ENCODE data around the gene VILL.
"Not testable (repeated sequence)": the region's sequence is repeated elsewhere in the genome, so short reads cannot be mapped to it uniquely, and the experiment has no call there.

Gene VILL

DNA sequence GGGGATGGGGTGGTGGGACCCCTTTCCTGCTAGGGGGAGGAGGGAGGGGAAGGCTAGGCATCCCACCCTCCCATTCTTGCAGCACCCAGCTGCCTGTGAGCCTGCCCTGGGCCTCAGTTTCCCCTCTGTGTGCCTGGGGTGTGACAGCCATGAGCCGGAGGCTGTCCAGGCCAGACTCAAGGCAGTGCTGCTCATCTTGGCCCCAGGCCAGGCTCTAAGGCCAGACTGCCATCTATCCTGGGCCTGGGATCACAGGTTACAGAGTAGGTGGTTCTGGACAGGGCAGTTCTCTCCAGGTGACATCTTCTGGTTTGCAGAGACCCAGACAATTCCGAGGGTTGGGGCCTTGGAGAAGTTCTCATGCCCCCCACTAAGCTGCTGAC, 3.3 kb upstream of the VILL start:
- DNase-seq, result no peak

DNA sequence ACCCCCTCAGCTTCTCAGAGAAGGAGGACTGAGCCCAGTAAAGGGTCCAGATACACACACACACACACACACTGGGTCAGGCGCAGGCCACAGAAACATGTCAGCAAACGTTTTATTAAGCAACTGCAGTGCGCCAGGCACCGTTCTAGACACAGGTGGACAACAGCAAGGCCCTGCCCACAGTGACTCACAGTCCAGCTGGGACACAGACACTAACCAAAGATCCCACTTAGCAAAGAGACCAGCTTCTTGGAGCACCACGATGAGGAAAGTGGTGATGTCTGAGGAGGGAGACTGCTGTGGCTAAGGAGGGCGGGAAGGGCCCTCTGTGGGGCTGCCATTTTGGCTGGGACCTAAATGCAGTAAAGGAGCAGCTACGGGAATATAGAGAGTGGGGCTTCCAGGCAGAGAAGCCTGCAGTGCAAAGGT, 2.8 kb upstream of the VILL start:
- DNase-seq, result no peak

DNA sequence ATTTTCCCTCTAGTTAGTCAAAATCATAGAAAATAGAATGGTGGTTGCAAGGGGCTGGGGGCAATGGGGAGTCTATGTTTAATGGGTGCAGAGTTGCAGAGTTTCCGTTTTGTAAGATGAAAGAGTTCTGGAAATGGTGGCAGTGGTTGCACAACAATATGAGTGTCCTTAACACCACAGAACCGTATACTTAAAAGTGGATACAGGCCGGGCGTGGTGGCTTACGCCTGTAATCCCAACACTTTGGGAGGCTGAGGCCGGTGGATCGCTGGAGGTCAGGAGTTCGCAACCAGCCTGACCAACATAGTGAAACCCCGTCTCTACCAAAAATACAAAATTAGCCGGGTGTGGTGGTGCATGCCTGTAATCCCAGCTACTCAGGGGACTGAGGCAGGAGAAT, 2.2 kb upstream of the VILL start:
- DNase-seq, result not testable (repeated sequence)

DNA sequence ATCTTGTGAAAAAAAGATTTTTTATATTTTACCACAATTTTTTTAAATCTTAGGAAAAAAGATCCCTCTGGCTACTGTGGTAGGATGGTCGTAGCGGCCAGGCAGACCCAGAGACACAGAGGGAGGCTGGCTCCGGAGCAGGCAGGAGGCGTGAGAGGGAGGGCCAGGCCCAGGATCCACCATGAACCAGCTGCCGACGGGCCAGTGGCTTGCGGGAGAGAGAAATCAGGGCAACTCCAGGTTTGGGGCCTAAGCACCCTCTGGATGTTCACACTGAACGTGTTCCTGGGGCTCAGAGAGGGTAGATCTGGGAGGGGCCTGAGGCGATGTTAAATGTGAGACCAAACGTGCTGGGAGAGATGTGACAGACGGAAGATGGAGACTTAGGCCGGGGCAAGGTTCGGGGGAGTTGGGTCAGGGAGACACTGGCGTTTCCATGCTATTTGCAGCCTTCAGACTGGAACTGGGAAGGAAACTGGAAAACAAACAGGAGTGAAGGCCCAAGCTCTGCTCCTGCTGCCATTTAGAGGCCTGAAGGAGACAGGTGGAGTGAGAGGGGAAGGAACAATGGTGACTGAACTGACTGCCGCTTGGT, 1.6 kb upstream of the VILL start:
- no peak for DNase-seq

DNA sequence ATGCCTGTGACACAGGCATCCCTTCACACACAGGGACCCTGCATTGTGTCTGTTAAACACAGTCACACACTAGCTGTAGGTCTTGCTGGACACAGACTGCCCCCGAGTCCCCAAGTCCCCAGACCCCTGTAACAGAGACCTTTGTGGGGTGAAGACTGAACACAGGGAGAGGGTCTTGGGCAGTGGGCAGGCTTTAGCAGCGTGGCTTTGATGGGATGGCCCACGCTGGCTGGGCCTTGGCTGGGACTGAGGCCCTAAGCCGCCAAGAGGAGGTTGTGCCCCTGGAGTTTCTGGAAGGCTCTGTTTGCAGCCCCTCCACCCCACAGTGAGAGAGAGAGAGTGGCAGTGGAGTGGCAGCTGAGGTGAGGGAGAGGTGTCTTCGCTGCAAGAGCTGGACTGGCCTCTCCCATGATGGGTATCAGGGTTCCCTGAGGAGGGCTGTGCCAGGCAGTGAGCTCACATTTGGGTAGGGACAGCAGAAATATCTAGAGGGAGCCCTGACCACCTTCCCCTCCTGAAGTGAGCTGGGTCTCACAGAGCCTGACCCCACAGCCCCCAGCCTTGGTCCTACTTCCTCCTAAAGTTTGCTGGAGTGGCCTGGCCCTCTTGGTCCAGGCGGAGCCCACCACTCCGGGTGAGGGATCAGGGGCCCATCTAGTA, 635 bp upstream of the VILL start:
- DNase-seq, result no peak

DNA sequence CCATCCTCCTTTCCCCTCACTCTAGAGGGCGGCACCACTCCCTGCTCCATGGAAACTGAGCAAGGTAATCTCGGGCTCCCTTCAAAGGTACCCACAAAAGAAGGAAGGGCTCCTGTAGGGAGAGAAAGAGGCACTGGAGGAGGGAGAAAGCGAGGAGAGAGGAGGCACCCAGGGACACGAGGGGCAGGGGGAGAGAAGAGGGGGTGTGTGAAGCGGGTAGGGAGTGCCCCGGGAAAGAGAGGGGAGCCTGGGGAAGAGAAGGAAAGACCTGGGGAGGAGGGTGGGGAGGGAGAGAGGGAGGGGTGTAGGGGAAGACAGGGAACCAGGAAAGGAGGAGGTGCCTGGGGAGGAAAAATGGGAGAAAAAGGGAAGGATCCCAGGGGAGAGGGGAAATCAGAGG, 523 bp downstream of the VILL start:
- no peak for DNase-seq

DNA sequence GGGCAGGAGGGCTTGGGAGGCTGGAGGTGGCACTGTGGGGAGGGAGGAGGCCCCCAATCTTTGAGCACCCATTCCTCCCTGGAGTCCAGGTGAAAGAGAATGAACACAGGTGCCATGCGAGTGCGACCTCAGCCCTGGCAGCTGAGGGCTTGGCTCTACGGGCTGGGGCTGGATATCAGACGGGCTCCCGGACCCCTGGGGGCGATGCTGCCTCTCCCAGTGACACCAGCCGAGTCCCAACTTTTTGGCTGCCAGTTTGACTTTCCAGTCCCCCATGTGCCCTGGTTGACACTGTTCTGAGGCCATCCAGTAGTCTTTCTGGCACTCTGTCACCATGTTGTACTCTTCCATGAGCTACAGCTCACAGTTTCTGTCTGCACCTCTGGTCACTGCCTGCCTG, 1.2 kb downstream of the VILL start:
- no peak for DNase-seq

DNA sequence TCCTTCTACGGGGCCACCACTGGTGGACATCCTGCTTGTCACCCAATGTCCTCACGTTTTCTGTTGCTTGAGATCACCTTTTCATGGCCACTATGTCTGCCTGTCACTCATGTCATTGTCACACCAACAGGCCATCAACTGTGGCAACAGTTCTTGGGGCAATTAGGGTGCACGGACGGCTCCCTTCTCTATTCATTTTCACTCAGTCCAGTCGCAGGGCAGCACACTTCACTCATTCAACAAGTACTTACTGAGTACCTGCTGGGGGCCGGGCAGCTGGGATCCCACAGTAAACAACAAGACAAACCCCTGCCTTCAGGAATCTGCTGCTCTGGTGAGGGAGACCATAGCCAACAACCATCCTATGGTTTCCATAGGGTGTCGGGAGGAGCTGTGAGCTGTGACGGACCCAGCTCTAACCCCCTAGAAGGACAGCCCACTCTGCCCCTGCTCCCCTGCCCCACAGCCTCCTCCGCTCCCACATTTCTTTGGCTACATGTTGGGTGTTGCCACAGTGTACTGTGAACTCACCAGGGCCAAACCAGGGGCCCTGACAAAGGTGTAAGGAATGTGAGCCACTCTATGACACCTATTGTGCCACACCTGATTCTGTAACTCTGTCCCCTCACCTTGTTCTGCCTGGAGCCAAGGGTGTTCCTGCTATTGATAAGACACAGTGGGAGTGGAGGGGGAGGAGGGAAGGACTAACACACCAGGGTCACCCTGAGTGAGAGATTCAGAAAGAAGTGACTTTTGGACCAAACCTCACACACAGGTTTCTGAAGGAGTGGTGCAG, 1.9 kb downstream of the VILL start:
- no peak for DNase-seq

DNA sequence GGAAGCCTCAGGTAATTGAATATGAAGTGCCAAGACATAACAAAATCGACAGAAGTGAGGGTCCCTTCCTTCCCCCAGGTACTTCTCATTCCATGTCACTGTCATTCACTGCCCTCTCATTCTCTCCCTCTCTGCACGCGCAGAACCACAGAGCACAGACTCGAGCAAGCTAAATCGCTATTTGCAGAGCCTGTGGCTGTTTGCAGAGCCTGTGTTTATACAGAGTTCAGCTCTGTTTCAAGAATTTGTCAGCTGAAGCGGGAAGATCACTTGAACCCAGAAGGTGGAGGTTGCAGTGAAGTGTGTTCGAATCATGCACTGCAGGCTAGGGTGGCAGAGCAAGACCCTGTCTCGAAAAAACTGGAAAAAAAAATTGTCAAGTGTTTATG, 2.5 kb downstream of the VILL start:
- no peak for DNase-seq

DNA sequence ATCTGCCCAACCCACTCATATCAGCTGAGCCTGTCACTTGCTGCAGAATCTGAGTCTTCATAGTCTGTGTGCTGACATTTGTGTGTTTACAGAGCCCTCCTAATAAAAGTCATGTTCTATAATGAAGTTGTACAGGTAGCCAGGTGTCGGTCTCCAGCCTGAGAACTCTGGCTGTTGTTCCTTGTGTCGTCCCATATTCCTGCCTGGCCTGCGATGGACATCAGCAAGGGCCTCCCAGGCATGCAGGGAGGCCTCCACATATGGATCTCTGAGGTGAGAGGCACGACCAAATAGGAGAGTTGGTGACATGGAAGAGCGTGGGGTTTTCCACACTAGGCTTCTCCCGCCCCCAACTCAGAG, 2.9 kb downstream of the VILL start:
- DNase-seq, result no peak

DNA sequence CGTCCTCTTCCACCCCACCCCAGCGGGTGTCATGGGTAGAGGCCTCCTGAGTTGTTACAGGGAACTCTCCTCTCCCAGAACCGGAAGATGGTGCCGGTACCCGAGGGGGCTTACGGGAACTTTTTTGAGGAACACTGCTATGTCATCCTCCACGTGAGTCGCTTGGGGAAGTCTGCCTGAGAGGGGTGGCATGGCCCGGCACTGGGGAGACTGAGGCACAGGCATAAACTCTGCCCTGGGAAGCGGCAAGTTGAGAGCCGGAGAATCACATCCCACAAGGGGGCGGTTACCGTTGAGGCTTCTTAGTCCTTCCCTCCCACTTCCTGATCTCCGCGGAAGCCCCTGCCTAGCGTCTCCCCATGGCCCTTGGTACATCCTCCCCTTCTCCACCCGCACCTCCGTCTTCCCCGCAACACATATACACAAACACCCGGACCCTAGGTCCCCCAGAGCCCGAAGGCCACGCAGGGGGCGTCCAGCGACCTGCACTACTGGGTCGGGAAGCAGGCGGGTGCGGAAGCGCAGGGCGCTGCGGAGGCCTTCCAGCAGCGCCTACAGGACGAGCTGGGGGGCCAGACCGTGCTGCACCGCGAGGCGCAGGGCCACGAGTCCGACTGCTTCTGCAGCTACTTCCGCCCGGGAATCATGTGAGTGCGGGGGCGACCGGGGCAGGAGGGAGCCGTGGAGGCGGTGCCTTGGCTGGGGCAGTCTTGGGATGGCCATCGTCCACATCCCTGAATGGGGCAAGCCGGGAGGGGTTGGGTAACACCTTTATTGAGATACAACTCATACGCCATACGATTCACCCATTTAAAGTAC, 3.4 kb downstream of the VILL start:
- peak; percentile 82 for DNase-seq

DNA sequence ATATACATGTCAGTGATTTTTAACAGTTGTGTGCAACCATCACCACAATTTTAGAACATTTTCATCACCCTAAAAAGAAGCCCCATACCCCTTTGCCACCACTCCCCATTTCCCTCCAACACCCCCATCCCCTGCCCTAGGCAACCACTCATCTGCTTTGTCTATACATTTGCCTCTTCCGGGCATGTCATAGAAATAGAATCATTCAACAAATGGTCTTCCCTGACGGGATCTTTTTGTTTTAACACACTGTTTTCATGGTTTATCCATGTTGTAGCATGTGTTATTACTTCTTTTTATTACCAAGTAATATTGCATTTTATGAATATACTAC, 4.0 kb downstream of the VILL start:
- DNase-seq, result no peak

DNA sequence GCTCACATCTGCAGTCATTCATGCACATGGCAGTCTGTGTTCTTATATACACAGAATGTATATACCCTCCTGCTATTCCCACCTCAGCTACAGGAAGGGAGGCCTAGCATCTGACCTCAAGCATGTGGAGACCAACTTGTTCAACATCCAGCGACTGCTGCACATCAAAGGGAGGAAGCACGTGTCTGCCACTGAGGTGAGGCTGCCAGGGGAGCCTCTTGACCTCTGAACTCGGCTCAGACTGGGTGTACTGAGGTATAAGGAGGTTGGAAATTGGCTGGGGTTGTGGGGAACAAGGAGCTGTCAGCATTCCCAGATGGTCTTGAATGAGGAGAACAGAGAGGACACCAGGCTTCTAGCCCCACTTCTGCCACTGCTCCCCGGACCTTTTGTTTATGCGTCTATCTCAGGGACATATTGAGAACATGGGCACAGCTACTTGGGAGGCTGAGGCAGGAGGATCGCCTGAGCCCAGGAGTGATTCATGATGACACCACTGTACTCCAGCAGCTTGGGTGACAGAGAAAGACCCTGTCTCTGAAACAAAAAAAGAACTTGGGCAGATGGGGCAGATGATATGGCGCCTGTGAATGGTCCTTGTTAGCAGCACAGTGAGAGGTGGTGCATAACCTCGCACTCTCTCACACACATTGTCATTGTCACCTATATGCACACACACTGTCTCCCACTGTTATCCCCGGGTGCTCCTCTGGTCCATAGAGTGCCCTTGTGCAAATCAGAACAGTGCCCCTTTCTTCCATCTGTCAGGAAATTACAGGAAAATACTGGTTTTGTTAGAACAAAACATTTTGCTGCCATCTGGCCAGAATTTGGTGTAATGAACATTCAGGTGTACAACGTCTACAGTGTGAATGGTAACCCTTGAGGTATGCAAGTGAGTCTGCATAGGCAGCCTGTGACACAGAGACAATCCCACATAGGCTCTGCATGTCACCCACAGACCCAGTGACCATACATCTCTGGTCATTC, 5.4 kb downstream of the VILL start:
- no peak for DNase-seq

DNA sequence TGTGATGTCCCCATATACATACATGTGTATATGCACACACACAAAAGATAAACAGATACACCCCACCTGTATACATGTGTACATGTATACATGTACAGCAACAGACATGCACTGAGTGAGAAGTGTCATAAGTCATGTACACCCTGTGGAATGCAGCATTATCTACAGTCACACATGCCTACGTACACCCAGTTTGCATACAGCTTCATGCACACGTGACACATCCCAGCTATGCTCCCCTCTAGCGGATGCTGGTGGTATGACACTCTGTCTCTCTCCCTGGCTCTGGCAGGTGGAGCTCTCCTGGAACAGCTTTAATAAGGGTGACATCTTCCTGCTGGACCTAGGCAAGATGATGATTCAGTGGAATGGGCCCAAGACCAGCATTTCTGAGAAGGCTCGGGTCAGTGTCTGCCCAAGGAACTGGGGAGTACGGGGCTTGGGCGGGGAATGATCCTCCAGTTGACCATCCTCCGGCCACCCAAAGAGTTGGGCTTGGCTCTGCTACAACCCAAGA, 6.3 kb downstream of the VILL start:
- DNase-seq, result peak; percentile 93

DNA sequence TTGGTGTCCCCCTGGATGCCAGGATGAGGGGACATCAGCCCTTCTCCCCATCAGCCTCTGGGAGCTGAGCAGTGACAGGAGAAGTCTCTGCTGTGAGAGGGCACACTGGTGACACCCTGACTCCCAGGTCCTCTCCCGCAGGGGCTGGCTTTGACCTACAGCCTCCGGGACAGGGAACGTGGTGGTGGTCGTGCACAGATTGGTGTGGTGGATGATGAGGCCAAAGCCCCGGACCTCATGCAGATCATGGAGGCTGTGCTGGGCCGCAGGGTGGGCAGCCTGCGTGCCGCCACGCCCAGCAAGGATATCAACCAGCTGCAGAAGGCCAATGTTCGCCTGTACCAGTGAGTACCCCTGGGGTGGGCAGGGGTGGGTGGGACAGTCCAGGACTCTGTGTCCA, 6.8 kb downstream of the VILL start:
- DNase-seq, result no peak

DNA sequence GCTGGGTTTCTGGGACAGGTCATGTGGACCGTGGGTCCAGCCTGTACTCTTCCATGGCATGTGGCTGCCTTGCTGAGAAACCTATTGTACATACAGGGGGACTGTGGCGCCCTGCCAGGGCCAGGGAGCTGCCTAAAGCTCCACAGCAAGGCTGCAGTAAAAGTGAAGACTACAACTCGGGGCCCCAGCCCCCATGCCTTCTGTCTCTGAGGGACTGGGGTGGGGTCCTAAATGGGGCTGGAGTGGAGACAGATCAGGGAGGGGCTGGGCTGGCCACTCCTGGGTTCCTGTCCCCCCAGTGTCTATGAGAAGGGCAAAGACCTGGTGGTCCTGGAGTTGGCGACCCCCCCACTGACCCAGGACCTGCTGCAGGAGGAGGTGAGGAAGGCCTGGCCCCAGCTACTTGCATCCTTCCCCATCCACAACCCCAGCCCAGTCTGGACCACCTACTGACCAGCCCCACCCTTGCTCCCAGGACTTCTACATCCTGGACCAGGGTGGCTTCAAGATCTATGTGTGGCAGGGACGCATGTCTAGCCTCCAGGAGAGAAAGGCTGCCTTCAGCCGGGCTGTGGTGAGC, 7.3 kb downstream of the VILL start:
- no peak for DNase-seq

DNA sequence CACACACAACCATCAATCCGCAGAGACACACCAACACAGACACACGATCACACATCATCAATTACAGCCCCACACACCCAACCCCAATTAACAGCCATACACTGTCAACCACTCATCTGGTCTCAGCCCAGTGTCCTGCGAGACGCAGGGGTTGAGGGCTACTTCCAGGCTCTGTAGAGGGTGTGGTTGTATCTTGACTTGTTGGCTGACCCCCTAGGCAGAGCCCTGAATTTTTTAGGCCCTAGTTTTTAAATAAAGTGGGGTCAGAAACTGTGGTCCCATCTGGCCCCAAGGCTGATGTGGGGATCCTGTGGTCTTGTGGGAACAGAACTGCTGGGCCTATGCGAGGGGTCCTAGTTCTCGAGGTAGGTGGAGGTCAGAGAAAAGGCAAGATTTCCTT, 9.2 kb downstream of the VILL start:
- no peak for DNase-seq

DNA sequence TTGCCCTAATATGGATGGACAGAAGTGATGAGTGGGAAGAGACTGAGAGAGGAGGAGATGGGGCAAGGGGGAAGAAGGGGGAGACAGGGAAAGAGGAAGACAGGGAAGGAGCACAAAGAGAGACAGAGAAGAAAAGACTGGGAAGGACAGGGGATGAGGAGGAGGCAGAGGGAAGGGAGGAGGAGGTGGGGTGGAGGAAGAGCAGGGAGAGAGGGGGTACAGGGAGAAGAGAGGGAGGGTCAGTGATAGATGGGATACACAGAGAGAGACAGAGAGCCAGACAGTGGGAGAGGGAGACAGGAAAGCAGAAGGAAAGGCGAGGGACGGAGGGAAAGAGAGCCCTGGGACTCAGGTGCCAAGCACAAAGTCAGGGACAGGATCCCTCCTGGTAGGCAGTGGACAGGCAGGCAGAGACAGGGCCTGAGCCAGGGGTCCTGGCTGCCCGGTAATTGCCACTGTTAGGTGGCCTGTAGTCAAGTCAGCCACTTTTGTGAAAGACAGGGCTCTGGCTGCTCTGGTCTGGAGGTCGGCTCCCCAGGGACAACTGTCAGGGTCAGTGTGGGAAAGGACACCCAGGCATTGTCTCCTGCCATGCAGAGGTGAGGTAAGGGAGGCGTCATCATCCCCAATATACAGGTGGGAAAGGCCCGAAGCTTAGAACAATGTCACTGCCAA, 9.8 kb downstream of the VILL start:
- DNase-seq, result no peak

DNA sequence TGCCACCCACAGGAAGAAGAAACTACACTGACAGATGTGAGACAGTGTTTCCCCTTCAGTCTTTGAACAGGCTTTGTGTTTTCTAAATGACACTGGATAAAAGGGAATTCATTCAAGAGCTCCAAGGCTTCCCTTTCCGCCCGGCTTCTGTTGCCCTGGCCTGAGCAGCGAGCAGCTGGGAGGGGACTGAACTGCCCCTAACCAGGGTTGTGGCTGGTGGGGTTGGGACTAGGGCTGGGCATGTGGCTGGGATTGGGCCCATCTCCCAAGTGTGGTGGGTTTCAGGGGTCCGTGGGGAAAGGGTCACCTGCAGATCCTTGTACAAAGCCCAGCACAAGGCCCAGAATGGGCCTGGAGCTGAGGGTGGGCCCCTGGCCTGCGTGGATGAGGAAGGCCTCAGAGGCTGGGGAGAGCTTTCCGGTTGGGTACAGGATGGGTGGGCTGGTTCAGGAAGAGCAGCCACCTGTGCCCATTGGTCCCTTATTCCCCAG, 10.4 kb downstream of the VILL start:
- no peak for DNase-seq

DNA sequence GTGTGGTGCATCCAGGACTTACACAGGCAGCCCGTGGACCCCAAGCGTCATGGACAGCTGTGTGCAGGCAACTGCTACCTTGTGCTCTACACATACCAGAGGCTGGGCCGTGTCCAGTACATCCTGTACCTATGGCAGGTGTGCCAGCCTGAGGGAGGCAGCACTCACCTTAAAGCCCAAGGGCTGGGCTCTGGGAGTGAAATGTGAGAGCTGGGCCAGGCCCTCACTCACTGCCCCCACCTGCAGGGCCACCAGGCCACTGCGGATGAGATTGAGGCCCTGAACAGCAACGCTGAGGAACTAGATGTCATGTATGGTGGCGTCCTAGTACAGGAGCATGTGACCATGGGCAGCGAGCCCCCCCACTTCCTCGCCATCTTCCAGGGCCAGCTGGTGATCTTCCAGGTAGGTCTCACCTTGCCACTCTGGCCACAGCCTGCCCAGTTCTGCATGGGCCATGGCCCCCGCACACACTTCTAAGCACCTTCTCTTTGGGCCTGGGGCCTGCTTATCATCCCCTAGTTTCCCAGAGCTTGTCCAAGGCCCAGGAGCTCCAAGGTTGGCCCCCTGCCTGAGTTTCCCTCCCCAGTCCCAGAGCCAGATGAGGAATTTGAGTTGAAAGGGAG, 11.0 kb downstream of the VILL start:
- no peak for DNase-seq

Data from stimulated activated CD8-positive, alpha-beta memory T cell treated with anti-CD3 and anti-CD28 coated beads, Interleukin-4, amount 100 ng/mL, for 48 hours (primary cell).